GM12864 (cell line): Measurements from ENCODE around the gene GFI1.

Source experiments
- DNase-seq: peaks from one replicate; pipeline ENCODE4 v3.0.0-alpha.2; 2011; ENCODE audit warnings: low read depth
- H3K4me3 ChIP-seq: 2 replicates; pipeline ENCODE4 v1.5.1; 2011; ENCODE audit warnings: mild to moderate bottlenecking, low read depth, low read length, control low read depth
- CTCF ChIP-seq: IDR thresholded peaks from 2 replicates; pipeline ENCODE4 v1.5.1; 2011; ENCODE audit warnings: low read depth, mild to moderate bottlenecking, moderate library complexity, low read length, control low read depth, inconsistent platforms; ENCODE audit errors: missing control alignments

GFI1 gene

DNA sequence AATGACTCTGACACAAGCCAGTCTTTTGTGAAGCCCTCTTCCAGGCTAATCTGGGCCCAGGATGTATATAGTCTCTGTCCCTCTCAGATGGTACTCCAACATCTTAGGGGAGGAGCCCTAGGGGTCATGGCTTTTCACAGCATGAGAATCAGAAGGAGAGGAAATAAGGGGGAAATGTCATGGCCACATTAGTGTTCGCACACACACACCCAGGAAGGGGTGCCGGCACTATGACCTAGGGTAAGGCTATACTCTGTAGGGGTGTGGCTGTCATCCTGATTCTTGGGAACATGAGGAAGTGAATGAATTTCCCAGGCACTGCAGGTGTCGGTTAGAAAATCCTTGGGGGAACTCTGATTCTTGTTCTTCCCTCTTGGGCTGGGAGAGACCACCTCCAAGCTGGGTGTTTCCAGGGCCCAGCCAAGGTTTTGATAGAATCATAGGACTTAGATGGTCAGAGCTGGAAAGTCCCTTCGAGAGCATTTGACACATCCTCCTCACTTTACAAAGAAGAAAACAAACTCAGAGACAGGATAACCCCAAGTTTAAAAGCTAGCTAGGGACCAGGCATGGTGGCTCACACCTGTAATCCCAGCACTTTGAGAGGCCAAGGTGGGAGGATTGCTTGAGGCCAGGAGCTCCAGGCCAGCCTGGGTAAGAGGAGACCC is 22.0 kb downstream of the GFI1 start:
- no peak for TF ChIP-seq CTCF
- no peak for DNase-seq
- H3K4me3 ChIP-seq, result no peak overlapping the region

GRCh38 chr1:92461364-92462097 is 25.2 kb downstream of the GFI1 start:
- DNase-seq, result no peak
- TF ChIP-seq CTCF, result no peak
- H3K4me3 ChIP-seq, result no peak overlapping the region

DNA sequence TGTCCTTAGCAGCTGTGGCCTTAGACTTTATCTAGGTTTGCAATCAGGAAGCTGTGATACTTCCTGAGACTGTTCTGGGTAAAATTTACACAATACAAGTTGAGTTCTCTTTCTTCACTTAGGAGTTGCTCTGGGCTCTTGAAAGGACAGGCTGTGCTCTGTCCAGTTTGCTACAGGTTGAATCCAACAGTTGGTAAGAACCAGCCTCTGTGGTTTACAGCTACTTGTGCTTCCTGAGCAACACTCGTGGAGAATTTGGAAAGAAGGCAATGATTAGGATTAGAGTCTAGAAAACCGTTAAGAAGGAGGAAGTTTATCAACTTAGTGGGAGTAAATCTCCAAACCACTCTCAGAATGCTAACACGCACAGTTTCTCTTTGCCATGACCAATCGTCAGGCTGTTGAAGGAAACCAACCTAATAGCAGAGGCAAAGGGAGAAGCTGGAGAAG is 26.8 kb downstream of the GFI1 start:
- no peak for DNase-seq
- H3K4me3 ChIP-seq, result no peak overlapping the region
- TF ChIP-seq CTCF, result no peak

DNA sequence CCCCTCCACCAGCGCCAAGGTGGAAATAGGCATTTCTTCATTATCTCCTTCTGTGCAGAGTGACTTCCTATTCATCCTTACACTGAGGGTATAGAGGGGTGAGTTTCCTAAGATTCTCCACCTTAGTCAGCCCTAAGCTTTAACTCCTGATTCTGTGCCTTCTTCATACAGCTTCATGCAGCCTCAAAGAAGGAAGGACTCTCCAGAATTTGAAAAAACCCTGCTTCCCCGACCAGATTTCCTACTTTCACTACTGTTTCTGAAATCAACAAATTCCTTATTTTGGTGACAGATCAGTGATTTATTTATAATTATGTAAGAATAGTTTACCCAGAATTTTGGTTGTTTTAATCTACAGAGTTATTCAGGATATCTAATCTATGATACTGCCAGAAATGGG is 28.6 kb downstream of the GFI1 start:
- H3K4me3 ChIP-seq, result no peak overlapping the region
- DNase-seq, result no peak
- TF ChIP-seq CTCF, result no peak

GRCh38 chr1:92447976-92448375 is 38.7 kb downstream of the GFI1 start:
- no peak for DNase-seq
- no peak overlapping the region for H3K4me3 ChIP-seq
- TF ChIP-seq CTCF, result no peak

GRCh38 chr1:92447033-92447681 is 39.6 kb downstream of the GFI1 start:
- no peak overlapping the region for H3K4me3 ChIP-seq
- DNase-seq, result no peak
- no peak for TF ChIP-seq CTCF
